ENCODE results near the gene DPH7.
"Not testable (repeated sequence)": the region's sequence is repeated elsewhere in the genome, so short reads cannot be mapped to it uniquely, and the experiment has no call there.

The DPH7 gene

GRCh38 chr9:137578518-137579258, at the start of gene DPH7:
TSS of gene DPH7 (minus strand) at chr9:137578925. CDS start at chr9:137578777, 148 bp downstream.
- Histone ChIP-seq H3K4me2 (ENCODE audit: low read length) (peak within 1 kb of the TSS; percentile 89), H3K27ac (ENCODE audit: low read length) (peak within 1 kb of the TSS; percentile 86), H3K9ac (ENCODE audit: low read length) (peak within 1 kb of the TSS; percentile 86), H4K20me1 (ENCODE audit: insufficient read depth, low read length) (peaks cover 13% of the 10 kb centered on the region; the same call in 1 of the 2 replicates), H3K9me3 (ENCODE audit: insufficient read depth, low read length) (no peaks in the 10 kb centered on the region), H3K4me3 (ENCODE audit: low read length) (peak within 1 kb of the TSS; percentile 98), H3K79me2 (ENCODE audit: low read length) (peaks cover 44% of the 10 kb centered on the region), H3K27me3 (ENCODE audit: low read depth, low read length) (no peaks in the 10 kb centered on the region), H3K36me3 (replicated peaks; ENCODE audit: low read depth, low read length) (peaks cover 21% of the 10 kb centered on the region), H2AFZ (ENCODE audit: low read depth, low read length) (peak within 1 kb of the TSS; percentile 47; the same call in 1 of the 2 replicates), H3K4me1 (ENCODE audit: low read length) (peaks cover 37% of the 10 kb centered on the region)
- TF ChIP-seq EZH2phosphoT487 (IDR thresholded peaks at IDR 0.05; ENCODE audit: low read depth) (no peak), CTCF (IDR thresholded peaks at IDR 0.05; ENCODE audit: low read depth, low read length) (peak; percentile 79)

- not testable (repeated sequence) for H3K4me3 ChIP-seq (ENCODE audit: low read length); H3K9ac ChIP-seq (ENCODE audit: low read length); H3K4me1 ChIP-seq (ENCODE audit: low read length); H3K27ac ChIP-seq (ENCODE audit: low read length); H3K4me2 ChIP-seq (ENCODE audit: low read length); H3K27me3 ChIP-seq (ENCODE audit: low read depth, low read length); H3K9me3 ChIP-seq (ENCODE audit: insufficient read depth, low read length); H3K36me3 ChIP-seq (replicated peaks; ENCODE audit: low read depth, low read length); H2AFZ ChIP-seq (ENCODE audit: low read depth, low read length)
- Histone ChIP-seq H3K79me2 (ENCODE audit: low read length) (peaks cover 100% of the 10 kb centered on the region), H4K20me1 (ENCODE audit: insufficient read depth, low read length) (peaks cover 34% of the 10 kb centered on the region)
Measured at GRCh38 chr9:137627406-137627805, 48.7 kb upstream of the DPH7 start.

GRCh38 chr9:137626464-137626863, 47.7 kb upstream of the DPH7 start:
- H3K4me3 ChIP-seq (ENCODE audit: low read length), result no peak overlapping the region
- no peaks in the 10 kb centered on the region for H3K9me3 ChIP-seq (ENCODE audit: insufficient read depth, low read length)
- H3K36me3 ChIP-seq (replicated peaks; ENCODE audit: low read depth, low read length), result peaks cover 7% of the 10 kb centered on the region
- no peaks in the 10 kb centered on the region for H3K4me1 ChIP-seq (ENCODE audit: low read length)
- TF ChIP-seq EZH2phosphoT487 (IDR thresholded peaks at IDR 0.05; ENCODE audit: low read depth) (no peak), CTCF (IDR thresholded peaks at IDR 0.05; ENCODE audit: low read depth, low read length) (no peak)
- no peak overlapping the region for H2AFZ ChIP-seq (ENCODE audit: low read depth, low read length)
- H3K4me2 ChIP-seq (ENCODE audit: low read length), result no peak overlapping the region
- H3K79me2 ChIP-seq (ENCODE audit: low read length), result peaks cover 99% of the 10 kb centered on the region
- H4K20me1 ChIP-seq (ENCODE audit: insufficient read depth, low read length), result peaks cover 27% of the 10 kb centered on the region
- no peak overlapping the region for H3K9ac ChIP-seq (ENCODE audit: low read length)
- H3K27ac ChIP-seq (ENCODE audit: low read length), result no peak overlapping the region
- no peaks in the 10 kb centered on the region for H3K27me3 ChIP-seq (ENCODE audit: low read depth, low read length)

GRCh38 chr9:137622211-137622610, 43.5 kb upstream of the DPH7 start:
- not testable (repeated sequence) for H3K4me3 ChIP-seq (ENCODE audit: low read length); H2AFZ ChIP-seq (ENCODE audit: low read depth, low read length); H3K36me3 ChIP-seq (replicated peaks; ENCODE audit: low read depth, low read length); H3K27me3 ChIP-seq (ENCODE audit: low read depth, low read length); H3K9ac ChIP-seq (ENCODE audit: low read length); H3K9me3 ChIP-seq (ENCODE audit: insufficient read depth, low read length); H3K27ac ChIP-seq (ENCODE audit: low read length); H3K4me2 ChIP-seq (ENCODE audit: low read length)
- H3K79me2 ChIP-seq (ENCODE audit: low read length), result peaks cover 95% of the 10 kb centered on the region
- peaks cover 22% of the 10 kb centered on the region for H3K4me1 ChIP-seq (ENCODE audit: low read length)
- peaks cover 30% of the 10 kb centered on the region for H4K20me1 ChIP-seq (ENCODE audit: insufficient read depth, low read length)

- Histone ChIP-seq H3K79me2 (ENCODE audit: low read length) (peaks cover 95% of the 10 kb centered on the region), H2AFZ (ENCODE audit: low read depth, low read length) (no peak overlapping the region), H3K27ac (ENCODE audit: low read length) (no peak overlapping the region), H3K36me3 (replicated peaks; ENCODE audit: low read depth, low read length) (peaks cover 10% of the 10 kb centered on the region), H3K27me3 (ENCODE audit: low read depth, low read length) (no peaks in the 10 kb centered on the region), H3K4me3 (ENCODE audit: low read length) (no peak overlapping the region), H4K20me1 (ENCODE audit: insufficient read depth, low read length) (peaks cover 30% of the 10 kb centered on the region), H3K4me2 (ENCODE audit: low read length) (no peak overlapping the region), H3K9me3 (ENCODE audit: insufficient read depth, low read length) (no peaks in the 10 kb centered on the region), H3K4me1 (ENCODE audit: low read length) (peaks cover 22% of the 10 kb centered on the region), H3K9ac (ENCODE audit: low read length) (no peak overlapping the region)
- TF ChIP-seq EZH2phosphoT487 (IDR thresholded peaks at IDR 0.05; ENCODE audit: low read depth), result no peak
- no peak for TF ChIP-seq CTCF (IDR thresholded peaks at IDR 0.05; ENCODE audit: low read depth, low read length)
Measured at GRCh38 chr9:137621131-137621757, 42.5 kb upstream of the DPH7 start.
